CD4-positive, alpha-beta T cell (primary cell): Measurements from ENCODE around the gene FAM107B. TPM values are rescaled to one million over a fixed set of nuclear protein-coding genes. Genes with fewer than 3 reads are reported as not detected.

Experiments
- ATAC-seq: fragments of 200-7000 bp; cut with Tn5 transposase; one replicate; pipeline ENCODE4 v1.10.0; 2022; ENCODE audit warnings: mild to moderate bottlenecking; ENCODE audit not compliant: poor library complexity
- CTCF ChIA-PET: fragments of 350-600 bp; sonication (Branson Sonifier 250); formaldehyde crosslinking; loops from one replicate; lab custom pipeline; 2021; ENCODE audit warnings: antibody characterized with exemption, inconsistent platforms; lab: Charles Lee
- POLR2A ChIA-PET: fragments of 350-600 bp; sonication (Branson Sonifier 250); formaldehyde crosslinking; loops from one replicate; lab custom pipeline; 2021; ENCODE audit warnings: antibody characterized with exemption, inconsistent platforms; lab: Charles Lee
- DNase-seq, 14 experiments: peaks; one replicate each; pipeline ENCODE4 v3.0.0-alpha.2; 2013 to 2020; ENCODE audit warnings: mixed read lengths in 2 of 14
- H3K27ac ChIP-seq, 2 donors: one replicate each; pipeline versions ENCODE4 v1.5.1 to v1.7.0; 2013; ENCODE audit warnings: low read length in 2 of 2, low read depth in 1 of 2, mild to moderate bottlenecking in 1 of 2
- H3K27me3 ChIP-seq, 2 experiments: 1 replicate in 1 of 2; 2 replicates in 1 of 2; pipeline versions ENCODE4 v1.6.1 to v1.7.0; 2013; ENCODE audit warnings: low read length in 2 of 2, control low read depth in 1 of 2, mild to moderate bottlenecking in 1 of 2, moderate library complexity in 1 of 2; ENCODE audit not compliant: insufficient read depth in 2 of 2, control insufficient read depth in 1 of 2
- H3K36me3 ChIP-seq: one replicate; pipeline ENCODE4 v1.6.1; 2013; ENCODE audit warnings: low read length, control low read depth; ENCODE audit not compliant: insufficient read depth
- H3K4me1 ChIP-seq: one replicate; pipeline ENCODE4 v1.6.1; 2013; ENCODE audit warnings: low read length, control low read depth; ENCODE audit not compliant: insufficient read depth
- H3K4me3 ChIP-seq: one replicate; pipeline ENCODE4 v1.5.1; 2013; ENCODE audit warnings: mild to moderate bottlenecking, low read length, moderate library complexity
- H3K9me3 ChIP-seq, 2 experiments: 1 replicate in 1 of 2; 2 replicates in 1 of 2; pipeline versions ENCODE4 v1.6.1 to v1.7.0; 2013; ENCODE audit warnings: low read length in 2 of 2, mild to moderate bottlenecking in 2 of 2, control low read depth in 1 of 2, moderate library complexity in 1 of 2; ENCODE audit not compliant: control insufficient read depth in 1 of 2, insufficient read depth in 1 of 2
- H3K27ac Mint-ChIP-seq: one replicate; pipeline ENCODE4 v1.8.0; 2020; ENCODE audit warnings: mixed read lengths
- H3K27me3 Mint-ChIP-seq: one replicate; pipeline ENCODE4 v1.8.0; 2021; ENCODE audit warnings: mixed read lengths
- H3K36me3 Mint-ChIP-seq: one replicate; pipeline ENCODE4 v1.8.0; 2021; ENCODE audit warnings: low read depth, mixed read lengths
- H3K4me1 Mint-ChIP-seq: one replicate; pipeline ENCODE4 v1.8.0; 2021; ENCODE audit warnings: low read depth, mixed read lengths
- H3K4me3 Mint-ChIP-seq: one replicate; pipeline ENCODE4 v1.8.0; 2020; ENCODE audit warnings: mild to moderate bottlenecking, mixed read lengths
- H3K9me3 Mint-ChIP-seq: one replicate; pipeline ENCODE4 v1.8.0; 2020; ENCODE audit warnings: mixed read lengths
- intact Hi-C, 2 experiments: fragments of 100-400 bp; cut with DNase I in 1 of 2; cut with micrococcal nuclease in 1 of 2; formaldehyde crosslinking; loops; one replicate each; pipeline versions ENCODE4 v1.15.1 to v1.9.0; 2023 to 2025; cut with DNase I, micrococcal nuclease
- total RNA-seq, 174 experiments: library from RNA in 2 of 174; stranded (reverse) in 2 of 174; gene quantifications; one replicate each; pipeline ENCODE4 v1.2.3 and lab custom pipeline; 2021 to 2026
- TF ChIP-seq, protein P1 (sequence below): fragments of 200-600 bp; IDR thresholded peaks from one replicate; pipeline ENCODE4 v1.8.0; 2022; ENCODE audit warnings: antibody characterized with exemption, mild to moderate bottlenecking

The FAM107B gene
- total RNA-seq, 2 experiments from 2014 or later = 261 to 262 TPM

DNA sequence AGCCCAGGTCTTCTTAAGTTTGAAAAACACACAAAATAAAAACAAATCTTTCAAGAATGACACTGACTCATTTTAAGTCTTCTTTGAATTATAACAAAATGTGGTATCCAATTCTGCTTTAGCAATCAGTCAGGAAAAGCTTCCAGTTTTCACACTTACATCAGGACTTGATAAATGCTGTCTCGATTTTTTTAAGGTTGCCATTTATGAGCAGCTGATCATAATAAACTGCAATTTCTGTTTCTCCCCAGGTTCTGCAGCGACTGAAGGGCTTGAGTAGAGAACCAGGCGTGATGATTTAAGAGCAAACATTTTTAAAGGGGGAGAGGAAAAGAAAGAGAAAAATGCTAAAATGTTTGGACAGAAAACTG is 71.1 kb downstream of the FAM107B start:
- Histone ChIP-seq H3K4me1 (no peaks in the 10 kb centered on the region), H3K27ac (no peak overlapping the region), H3K36me3 (no peaks in the 10 kb centered on the region), H3K4me3 (no peak overlapping the region), H3K9me3 (peaks cover 0 to 5% of the 10 kb centered on the region in 2 experiments), H3K27me3 (peaks cover 0 to 2% of the 10 kb centered on the region in 2 experiments)
- Mint-ChIP-seq H3K27me3 (no peaks in the 10 kb centered on the region), H3K36me3 (no peaks in the 10 kb centered on the region), H3K9me3 (no peaks in the 10 kb centered on the region), H3K27ac (no peak overlapping the region), H3K4me3 (no peak overlapping the region), H3K4me1 (no peaks in the 10 kb centered on the region)
- ATAC-seq = no peak
- ChIA-PET POLR2A (no interaction called here), CTCF (no interaction called here)
- intact Hi-C loops = no loop called here
- no peak for DNase-seq
- TF ChIP-seq, protein P1, sequence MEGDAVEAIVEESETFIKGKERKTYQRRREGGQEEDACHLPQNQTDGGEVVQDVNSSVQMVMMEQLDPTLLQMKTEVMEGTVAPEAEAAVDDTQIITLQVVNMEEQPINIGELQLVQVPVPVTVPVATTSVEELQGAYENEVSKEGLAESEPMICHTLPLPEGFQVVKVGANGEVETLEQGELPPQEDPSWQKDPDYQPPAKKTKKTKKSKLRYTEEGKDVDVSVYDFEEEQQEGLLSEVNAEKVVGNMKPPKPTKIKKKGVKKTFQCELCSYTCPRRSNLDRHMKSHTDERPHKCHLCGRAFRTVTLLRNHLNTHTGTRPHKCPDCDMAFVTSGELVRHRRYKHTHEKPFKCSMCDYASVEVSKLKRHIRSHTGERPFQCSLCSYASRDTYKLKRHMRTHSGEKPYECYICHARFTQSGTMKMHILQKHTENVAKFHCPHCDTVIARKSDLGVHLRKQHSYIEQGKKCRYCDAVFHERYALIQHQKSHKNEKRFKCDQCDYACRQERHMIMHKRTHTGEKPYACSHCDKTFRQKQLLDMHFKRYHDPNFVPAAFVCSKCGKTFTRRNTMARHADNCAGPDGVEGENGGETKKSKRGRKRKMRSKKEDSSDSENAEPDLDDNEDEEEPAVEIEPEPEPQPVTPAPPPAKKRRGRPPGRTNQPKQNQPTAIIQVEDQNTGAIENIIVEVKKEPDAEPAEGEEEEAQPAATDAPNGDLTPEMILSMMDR = no peak

GRCh38 chr10:14701466-14701865 is 73.2 kb downstream of the FAM107B start:
- H3K27ac Mint-ChIP-seq = no peak overlapping the region
- H3K27me3 Mint-ChIP-seq = no peaks in the 10 kb centered on the region
- Histone ChIP-seq H3K9me3 (peaks cover 0 to 5% of the 10 kb centered on the region in 2 experiments), H3K36me3 (no peaks in the 10 kb centered on the region), H3K27ac (no peak overlapping the region), H3K4me1 (no peaks in the 10 kb centered on the region), H3K27me3 (peaks cover 0 to 2% of the 10 kb centered on the region in 2 experiments), H3K4me3 (no peak overlapping the region)
- CTCF ChIA-PET = interaction anchor here (0.6 kb wide), 1 partner anchor 32 kb away, joined by 3 read pairs; no protein-coding TSS in a partner anchor
- no peaks in the 10 kb centered on the region for H3K4me1 Mint-ChIP-seq
- H3K4me3 Mint-ChIP-seq = no peak overlapping the region
- intact Hi-C loops = no loop called here
- TF ChIP-seq, protein P1 = no peak
- ATAC-seq (no peak), DNase-seq (no peak)
- H3K36me3 Mint-ChIP-seq = no peaks in the 10 kb centered on the region
- POLR2A ChIA-PET = interaction anchor here (0.6 kb wide), 1 partner anchor 91 kb away, joined by 5 read pairs; no protein-coding TSS in a partner anchor
- no peaks in the 10 kb centered on the region for H3K9me3 Mint-ChIP-seq

DNA sequence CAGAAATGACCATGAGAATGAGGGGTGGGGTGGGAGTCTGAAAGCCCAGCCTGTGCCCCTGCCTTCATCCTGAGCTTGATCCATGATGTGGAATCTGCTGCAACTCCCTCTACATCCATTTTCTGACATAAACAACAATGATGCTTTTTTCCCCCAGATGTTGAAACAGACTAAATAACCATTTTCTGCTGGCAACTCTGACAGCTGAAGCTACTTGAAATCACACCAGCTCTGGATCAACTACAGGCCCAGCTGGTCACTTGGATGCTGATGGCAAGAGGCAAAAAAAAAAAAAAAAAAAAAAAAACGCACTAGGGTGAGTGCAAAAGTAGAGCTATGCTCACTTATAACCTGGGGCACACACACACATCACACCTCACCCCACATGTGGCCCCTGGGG is 74.2 kb downstream of the FAM107B start:
- Mint-ChIP-seq H3K36me3 (no peaks in the 10 kb centered on the region), H3K4me3 (no peak overlapping the region), H3K27me3 (no peaks in the 10 kb centered on the region), H3K4me1 (no peaks in the 10 kb centered on the region), H3K27ac (no peak overlapping the region), H3K9me3 (no peaks in the 10 kb centered on the region)
- H3K4me3 ChIP-seq = no peak overlapping the region
- no peaks in the 10 kb centered on the region for H3K36me3 ChIP-seq
- POLR2A ChIA-PET = no interaction called here
- intact Hi-C loops = no loop called here
- CTCF ChIA-PET = interaction anchor here (0.6 to 0.7 kb wide), 3 partner anchors 29 to 299 kb away, joined by 3 to 5 read pairs (median 3); no protein-coding TSS in a partner anchor
- H3K4me1 ChIP-seq = no peaks in the 10 kb centered on the region
- H3K9me3 ChIP-seq = peaks cover 0 to 5% of the 10 kb centered on the region in 2 experiments
- H3K27me3 ChIP-seq = peaks cover 0 to 2% of the 10 kb centered on the region in 2 experiments
- no peak for DNase-seq
- TF ChIP-seq, protein P1 = no peak
- no peak for ATAC-seq
- H3K27ac ChIP-seq = no peak overlapping the region
